Cardiac muscle cell (in vitro differentiated cells and primary cell): ENCODE data around the gene UNC13C. TPM values are rescaled to one million over a fixed set of nuclear protein-coding genes. Genes with fewer than 3 reads are reported as not detected.

ENCODE experiments used
- DNase-seq, 2 donors: peaks; one replicate each; pipeline versions ENCODE4 v3.0.0 to v3.0.0-alpha.2; 2010 to 2017; ENCODE audit warnings: low read depth in 1 of 2, low spot score in 1 of 2
- H3K27ac ChIP-seq: fragments of 200-600 bp; sonication (generic); 2 replicates; pipeline ENCODE4 v1.5.1; 2016
- H3K27me3 ChIP-seq: fragments of 200-600 bp; sonication (generic); 2 replicates; pipeline ENCODE4 v1.6.0; 2016; ENCODE audit warnings: control low read depth
- H3K36me3 ChIP-seq: fragments of 200-600 bp; sonication (generic); 2 replicates; pipeline ENCODE4 v1.5.1; 2016; ENCODE audit warnings: control low read depth
- H3K4me1 ChIP-seq: fragments of 200-600 bp; sonication (generic); 2 replicates; pipeline ENCODE4 v1.8.1; 2017; ENCODE audit warnings: low read depth, mild to moderate bottlenecking, mixed run types
- H3K4me3 ChIP-seq: fragments of 200-600 bp; sonication (generic); 2 replicates; pipeline ENCODE4 v1.5.1; 2016; ENCODE audit warnings: mild to moderate bottlenecking
- H3K9me3 ChIP-seq: fragments of 200-600 bp; sonication (generic); 2 replicates; pipeline ENCODE4 v1.5.1; 2017; ENCODE audit warnings: low read depth, mild to moderate bottlenecking, control low read depth
- polyA plus RNA-seq: library from polyadenylated mRNA; unstranded; fragments of >200 nt; fragmentation: Nextera tagmentation; extraction: Ambion mirVana; gene quantifications from 2 replicates; pipeline ENCODE4 v1.2.1, GENCODE V29; 2016
- total RNA-seq: library from RNA; depleted of rRNA; stranded (reverse); fragments of >200 nt; gene quantifications from 2 replicates; pipeline ENCODE4 v1.2.3, GENCODE V29; 2016
- TF ChIP-seq, protein P1 (sequence below): IDR thresholded peaks from 2 replicates; pipeline ENCODE4 v1.5.1; 2012; ENCODE audit warnings: low read depth, mild to moderate bottlenecking, low read length

Gene UNC13C
- total and polyA plus RNA-seq, 2 experiments from 2014 or later: under 0.01 TPM; not detected in 1

DNA sequence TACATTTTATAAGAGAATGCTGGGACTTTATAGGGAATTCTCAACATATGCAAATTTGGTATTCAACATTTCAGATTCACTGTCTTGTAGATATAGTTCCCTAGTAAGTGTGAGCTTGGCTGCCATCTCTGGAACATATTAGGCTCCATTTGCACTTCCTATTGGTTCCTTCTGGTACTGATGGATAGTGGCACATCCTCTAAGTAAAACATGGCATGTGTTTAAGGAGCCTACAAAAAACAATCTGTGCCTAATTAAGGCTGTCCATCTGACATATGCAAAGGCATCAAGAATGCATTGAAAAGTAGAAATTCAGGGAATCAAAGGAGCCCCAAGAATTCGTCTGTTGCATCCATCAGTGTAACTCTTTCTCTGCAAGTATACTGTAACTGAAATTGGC, 344.1 kb downstream of the UNC13C start:
- Histone ChIP-seq H3K4me1 (no peaks in the 10 kb centered on the region), H3K27me3 (no peaks in the 10 kb centered on the region), H3K36me3 (no peaks in the 10 kb centered on the region), H3K4me3 (no peak overlapping the region), H3K27ac (no peak overlapping the region), H3K9me3 (no peaks in the 10 kb centered on the region)
- no peak for DNase-seq
- TF ChIP-seq, protein P1, sequence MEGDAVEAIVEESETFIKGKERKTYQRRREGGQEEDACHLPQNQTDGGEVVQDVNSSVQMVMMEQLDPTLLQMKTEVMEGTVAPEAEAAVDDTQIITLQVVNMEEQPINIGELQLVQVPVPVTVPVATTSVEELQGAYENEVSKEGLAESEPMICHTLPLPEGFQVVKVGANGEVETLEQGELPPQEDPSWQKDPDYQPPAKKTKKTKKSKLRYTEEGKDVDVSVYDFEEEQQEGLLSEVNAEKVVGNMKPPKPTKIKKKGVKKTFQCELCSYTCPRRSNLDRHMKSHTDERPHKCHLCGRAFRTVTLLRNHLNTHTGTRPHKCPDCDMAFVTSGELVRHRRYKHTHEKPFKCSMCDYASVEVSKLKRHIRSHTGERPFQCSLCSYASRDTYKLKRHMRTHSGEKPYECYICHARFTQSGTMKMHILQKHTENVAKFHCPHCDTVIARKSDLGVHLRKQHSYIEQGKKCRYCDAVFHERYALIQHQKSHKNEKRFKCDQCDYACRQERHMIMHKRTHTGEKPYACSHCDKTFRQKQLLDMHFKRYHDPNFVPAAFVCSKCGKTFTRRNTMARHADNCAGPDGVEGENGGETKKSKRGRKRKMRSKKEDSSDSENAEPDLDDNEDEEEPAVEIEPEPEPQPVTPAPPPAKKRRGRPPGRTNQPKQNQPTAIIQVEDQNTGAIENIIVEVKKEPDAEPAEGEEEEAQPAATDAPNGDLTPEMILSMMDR: no peak

GRCh38 chr15:54345301-54345700, 367.1 kb downstream of the UNC13C start:
- no peaks in the 10 kb centered on the region for H3K4me1 ChIP-seq
- no peak for DNase-seq
- H3K27ac ChIP-seq: no peak overlapping the region
- no peaks in the 10 kb centered on the region for H3K9me3 ChIP-seq
- H3K4me3 ChIP-seq: no peak overlapping the region
- TF ChIP-seq, protein P1: no peak
- H3K36me3 ChIP-seq: no peaks in the 10 kb centered on the region
- no peaks in the 10 kb centered on the region for H3K27me3 ChIP-seq

GRCh38 chr15:54345827-54346226, 367.6 kb downstream of the UNC13C start:
- TF ChIP-seq, protein P1: no peak
- Histone ChIP-seq H3K9me3 (no peaks in the 10 kb centered on the region), H3K4me1 (no peaks in the 10 kb centered on the region), H3K36me3 (no peaks in the 10 kb centered on the region), H3K27ac (no peak overlapping the region), H3K27me3 (no peaks in the 10 kb centered on the region), H3K4me3 (no peak overlapping the region)
- no peak for DNase-seq

- Histone ChIP-seq H3K9me3 (no peaks in the 10 kb centered on the region), H3K27ac (no peak overlapping the region), H3K36me3 (no peaks in the 10 kb centered on the region), H3K4me1 (no peaks in the 10 kb centered on the region), H3K27me3 (no peaks in the 10 kb centered on the region), H3K4me3 (no peak overlapping the region)
- DNase-seq: no peak
- TF ChIP-seq, protein P1: no peak
Observed at GRCh38 chr15:54347082-54347827, 369.0 kb downstream of the UNC13C start.

DNA sequence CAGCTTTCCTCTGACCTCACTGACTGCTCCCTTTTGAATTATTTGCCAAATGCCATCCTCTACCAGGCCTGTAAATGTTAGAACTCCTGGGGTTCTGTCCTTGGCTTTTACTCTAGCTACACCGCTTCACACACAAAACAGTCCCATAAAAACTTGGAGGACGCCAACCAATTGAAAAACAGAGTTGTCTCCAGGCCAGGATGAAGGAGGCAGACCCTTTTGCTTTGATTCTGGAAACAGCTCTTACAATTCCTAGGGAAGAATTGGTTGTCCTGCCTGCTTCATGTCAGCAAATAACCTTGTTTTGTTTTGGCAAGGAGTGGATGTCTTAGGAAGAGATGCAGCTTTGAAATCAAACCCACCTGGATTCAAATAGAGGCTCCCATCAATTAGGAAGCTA, 375.5 kb downstream of the UNC13C start:
- TF ChIP-seq, protein P1: no peak
- Histone ChIP-seq H3K4me1 (no peaks in the 10 kb centered on the region), H3K4me3 (no peak overlapping the region), H3K27me3 (no peaks in the 10 kb centered on the region), H3K27ac (no peak overlapping the region), H3K36me3 (no peaks in the 10 kb centered on the region), H3K9me3 (no peaks in the 10 kb centered on the region)
- no peak for DNase-seq
